ENCODE results near the gene LASP1.
"Not testable (repeated sequence)": the region's sequence is repeated elsewhere in the genome, so short reads cannot be mapped to it uniquely, and the experiment has no call there.

Gene LASP1

DNA sequence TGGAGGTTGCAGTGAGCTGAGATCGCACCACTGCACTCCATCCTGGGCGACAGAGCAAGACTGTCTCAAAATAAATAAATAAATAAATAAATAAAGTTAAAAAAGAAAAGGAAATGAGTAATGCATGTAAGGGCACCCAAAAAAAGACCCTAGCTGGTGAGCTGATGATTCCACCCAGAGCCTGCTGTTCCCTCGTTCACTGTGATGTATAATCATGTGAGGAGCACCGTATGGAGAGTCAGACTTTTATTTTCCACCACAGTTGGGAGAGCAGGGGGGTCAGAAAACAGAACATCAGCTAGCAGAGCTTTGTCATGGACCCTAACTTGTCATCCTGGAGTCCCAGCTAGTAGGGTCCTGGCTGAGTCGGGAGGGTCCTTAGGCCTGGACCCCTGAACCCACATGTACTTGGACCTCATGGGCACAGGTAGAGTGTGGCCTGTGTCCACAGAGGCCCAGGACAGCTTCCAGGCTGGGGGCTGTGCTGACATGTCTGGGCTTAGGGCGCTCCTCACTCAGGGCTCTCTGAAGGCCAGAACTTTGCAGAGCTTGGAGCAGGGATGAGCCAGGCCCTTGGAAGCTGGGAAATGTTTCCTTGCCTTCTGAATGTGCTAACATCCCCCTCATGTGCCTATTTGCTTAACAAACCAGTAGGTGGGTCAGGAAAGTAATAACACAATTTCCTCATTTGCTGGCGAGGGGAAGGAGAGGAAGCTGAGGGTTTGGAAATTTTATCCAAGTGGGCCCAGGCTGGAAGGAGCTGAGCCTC is 36.8 kb downstream of the LASP1 start:
- DNase-seq (ENCODE audit: low read depth in 4 of 4, low spot score in 1 of 4) = no peak

DNA sequence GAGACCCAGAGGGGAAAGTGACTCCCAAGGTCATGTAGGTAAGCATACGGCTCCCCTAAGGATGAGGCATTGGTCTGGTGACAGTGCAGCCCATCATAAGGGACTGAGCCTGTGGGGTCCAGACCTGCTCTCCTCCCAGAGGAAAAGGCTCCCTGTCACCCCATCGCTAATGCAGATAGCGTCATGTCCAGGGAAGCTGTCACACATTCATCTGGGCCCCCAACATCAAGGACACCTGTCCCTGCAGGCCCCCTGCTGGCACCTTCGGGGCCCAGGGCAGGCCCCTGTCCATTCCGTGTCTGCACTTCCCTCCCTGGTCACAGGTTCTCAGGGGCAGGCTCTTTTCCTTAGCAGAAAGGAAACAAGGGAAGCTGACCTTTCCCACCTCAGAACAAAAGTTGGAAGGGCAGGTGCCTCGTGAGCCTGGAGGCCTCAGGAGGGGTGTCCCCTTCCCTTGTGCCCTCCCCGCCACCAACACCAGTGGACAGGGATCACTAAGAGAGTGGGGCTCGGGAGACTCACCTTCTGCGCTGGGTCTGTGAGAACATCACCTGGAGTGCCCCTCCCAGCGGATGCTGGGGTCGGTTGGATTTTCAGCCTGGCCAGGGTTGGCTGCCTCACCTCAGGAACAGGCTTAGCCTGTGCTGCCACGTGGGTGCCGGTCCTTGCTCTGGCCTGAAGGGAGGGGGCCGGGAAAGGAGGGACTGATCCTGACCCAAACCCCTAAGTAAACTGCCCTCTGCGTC is 38.2 kb downstream of the LASP1 start:
- no peak for DNase-seq (ENCODE audit: low read depth in 4 of 4, low spot score in 1 of 4)

DNA sequence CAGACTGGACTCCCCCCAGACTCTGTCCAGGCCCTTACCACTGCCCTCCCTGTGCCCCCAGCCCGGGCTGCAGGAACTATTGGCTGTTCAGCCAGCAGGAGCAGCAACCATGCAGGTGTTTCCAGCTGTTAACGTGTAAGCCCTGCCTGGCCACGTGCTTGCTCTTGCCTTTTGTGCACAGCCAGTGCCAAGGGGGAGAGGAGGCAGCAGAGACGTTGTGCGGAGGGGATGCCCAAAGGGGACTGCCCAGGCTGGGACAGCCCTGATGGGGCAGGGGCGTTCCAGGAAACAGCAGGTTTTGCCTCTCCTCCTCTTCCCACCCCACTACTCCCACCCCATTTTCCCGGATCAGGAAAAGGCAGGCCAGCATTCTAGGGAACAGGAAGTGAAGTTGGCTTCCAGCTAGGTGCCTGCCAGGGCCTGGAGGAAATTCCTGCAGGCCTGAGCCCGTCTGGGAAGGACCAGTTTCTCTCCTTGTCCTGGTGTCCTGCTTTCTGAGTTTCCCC is 38.9 kb downstream of the LASP1 start:
- DNase-seq (ENCODE audit: low read depth in 4 of 4, low spot score in 1 of 4) = no peak

DNA sequence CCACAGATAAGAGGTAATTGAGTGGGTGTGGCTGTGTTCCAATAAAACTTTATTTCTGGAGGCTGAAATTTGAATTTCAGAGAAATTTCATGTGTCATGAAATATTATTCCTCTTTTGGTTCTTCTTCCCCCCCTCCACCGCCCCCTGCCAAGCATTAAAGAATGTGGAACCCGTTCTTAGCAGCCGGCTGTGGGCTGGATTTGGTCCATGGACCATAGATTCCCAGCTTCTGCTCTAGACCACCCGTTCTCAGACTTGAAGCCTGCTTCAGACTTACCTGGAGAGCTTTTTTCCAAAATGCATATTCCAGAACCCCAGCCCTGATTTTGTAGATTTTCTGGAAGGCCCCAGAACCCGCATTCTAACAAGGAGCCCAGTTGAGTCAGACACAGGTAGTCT is 40.5 kb downstream of the LASP1 start:
- DNase-seq (ENCODE audit: low read depth in 4 of 4, low spot score in 1 of 4) = no peak

DNA sequence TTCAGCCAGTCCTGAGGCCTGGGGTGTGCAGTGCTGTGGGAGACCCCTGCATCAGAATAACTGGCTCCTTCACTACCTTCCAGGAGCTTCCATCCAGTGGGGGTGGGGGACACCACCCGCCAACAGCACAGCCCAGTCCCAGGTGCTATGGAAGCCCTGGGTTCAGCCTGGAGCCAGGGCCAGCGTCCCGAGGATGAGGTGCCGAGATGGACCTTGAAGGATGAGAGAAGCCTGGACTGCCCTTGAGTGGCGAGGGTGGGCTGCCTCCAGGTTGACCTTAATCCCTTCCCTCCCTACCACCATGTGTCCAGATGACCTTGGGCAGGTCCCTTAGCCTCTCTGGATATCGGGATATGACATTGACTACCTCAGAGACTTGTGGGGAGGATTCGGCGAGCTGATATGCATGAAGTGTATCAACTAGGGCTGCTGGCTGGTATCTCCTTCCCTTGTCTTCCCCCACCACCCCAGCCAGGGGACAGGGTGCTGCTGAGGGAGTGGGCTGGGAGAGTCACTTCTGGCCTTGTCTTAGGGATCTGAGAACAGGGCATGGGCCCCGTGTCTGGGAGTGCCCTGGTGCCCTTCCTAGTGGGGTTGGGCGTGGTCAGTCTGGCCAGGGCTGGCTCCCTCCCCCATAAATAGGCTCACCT is 41.3 kb downstream of the LASP1 start:
- no peak for DNase-seq (ENCODE audit: low read depth in 4 of 4, low spot score in 1 of 4)

DNA sequence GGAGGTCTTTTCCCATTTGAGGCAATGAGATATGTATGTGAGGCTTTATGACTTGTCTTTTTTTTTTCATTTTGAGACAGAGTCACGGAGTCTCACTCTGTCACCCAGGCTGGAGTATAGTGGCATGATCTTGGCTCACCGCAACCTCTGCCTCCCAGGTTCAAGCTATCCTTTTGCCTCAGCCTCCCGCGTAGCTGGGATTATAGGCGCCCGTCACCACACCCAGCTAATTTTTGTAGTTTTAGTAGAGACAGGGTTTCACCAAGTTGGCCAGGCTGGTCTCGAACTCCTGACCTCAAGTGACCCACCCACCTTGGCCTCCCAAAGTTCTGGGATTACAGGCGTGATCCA is 41.8 kb downstream of the LASP1 start:
- DNase-seq (ENCODE audit: low read depth in 4 of 4, low spot score in 1 of 4) = not testable (repeated sequence)

DNA sequence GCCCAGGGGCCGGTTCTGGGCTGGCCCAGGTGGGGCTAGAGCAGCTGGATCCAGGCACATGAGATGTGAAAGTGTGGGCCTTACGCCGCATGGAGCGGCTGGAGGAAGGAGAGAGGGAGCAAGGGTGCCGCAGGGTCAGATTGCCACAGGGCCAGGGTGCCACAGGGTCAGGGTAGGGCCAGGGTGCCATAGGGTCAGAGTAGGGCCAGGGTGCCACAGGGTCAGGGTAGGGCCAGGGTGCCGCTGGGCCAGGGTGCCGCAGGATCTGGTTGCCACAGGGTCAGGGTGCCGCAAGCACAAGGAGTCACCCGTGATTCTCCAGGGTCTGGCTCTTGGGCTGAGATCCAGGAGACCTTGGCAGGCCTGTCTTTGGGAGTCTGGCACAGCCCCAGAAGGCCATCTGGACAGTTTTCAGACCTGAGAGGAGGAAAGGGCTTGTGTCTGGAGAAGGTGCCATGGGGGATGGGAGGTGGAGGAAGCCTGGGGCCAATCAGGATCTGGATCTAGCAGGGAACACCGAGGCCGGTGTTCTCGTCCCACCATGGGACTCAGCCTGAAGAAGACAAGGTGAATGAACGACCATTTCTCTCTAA is 42.5 kb downstream of the LASP1 start:
- no peak for DNase-seq (ENCODE audit: low read depth in 4 of 4, low spot score in 1 of 4)

DNA sequence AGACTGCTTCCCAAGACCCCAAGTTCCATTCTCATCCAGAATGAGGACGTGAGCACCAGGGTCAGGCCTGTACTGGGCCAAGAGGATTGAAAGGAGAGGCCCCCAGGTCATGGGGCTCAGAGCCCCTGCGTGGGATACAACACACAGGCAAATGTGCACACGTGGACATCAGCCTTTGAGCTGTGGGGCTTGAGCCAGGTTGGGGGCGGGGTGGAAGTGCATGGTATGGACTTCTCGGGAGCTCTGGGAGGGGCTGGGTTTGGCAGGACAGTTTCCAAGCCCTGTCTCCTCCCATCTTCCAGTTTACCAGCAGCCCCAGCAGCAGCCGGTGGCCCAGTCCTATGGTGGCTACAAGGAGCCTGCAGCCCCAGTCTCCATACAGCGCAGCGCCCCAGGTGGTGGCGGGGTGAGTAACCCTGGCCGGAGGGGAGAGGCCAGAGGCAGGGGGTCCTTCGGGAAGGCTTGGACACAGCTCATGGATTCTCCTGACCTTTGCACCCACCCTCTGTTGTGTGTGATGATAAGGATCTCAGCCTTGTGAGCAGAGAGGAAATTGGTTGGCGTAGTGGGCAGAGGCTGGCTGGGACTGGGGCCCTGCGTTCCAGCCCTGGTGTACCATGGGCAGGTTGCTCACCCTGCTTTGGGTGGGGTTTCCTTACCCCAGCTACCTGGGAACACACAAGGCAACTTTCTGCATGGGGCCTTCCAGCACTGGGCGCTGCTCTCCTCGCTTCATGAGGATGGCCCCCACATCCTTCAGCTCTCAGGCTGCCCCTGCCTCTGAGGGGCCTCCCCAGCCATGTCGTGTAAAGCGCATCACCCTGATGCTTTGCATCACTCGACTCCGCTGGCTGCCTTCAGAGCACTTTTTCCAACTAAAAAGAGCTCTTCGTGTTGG is 45.1 kb downstream of the LASP1 start:
- no peak for DNase-seq (ENCODE audit: low read depth in 4 of 4, low spot score in 1 of 4)

DNA sequence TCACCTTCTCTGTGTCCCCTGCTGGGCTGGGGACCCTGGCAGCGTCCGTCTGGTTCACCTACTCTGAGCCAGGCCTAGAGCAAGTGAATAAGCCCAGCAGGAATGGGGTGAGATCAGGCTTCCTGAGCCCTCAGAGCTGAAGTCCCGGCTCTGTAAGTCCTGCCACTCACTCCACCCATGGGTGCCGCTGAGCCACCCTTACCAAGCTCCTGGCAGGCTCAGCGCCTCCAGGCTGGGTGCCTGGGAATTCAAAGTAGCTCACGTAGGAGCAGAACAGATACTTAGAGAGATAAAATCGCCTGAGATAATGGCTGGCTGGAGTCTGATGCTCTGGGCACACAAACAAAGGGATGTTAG is 45.8 kb downstream of the LASP1 start:
- no peak for DNase-seq (ENCODE audit: low read depth in 4 of 4, low spot score in 1 of 4)

DNA sequence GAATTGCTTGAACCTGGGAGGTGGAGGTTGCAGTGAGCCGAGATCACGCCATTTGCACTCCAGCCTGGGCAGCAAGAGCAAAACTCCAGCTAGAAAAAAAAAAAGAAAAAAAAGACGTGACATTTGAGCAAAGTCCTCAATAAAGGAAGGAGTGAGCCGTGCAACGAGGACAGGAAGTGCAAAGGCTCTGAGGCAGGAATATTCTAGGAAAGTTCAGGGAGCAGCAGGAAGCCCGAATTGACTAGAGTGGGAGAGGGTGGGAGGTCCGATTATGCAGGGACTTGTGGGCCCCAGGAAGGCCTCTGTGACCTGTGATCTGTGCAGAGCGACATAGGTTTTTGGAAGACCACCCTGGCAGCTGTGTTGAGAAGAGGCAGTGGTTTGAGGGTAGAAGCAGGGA is 46.9 kb downstream of the LASP1 start:
- no peak for DNase-seq (ENCODE audit: low read depth in 4 of 4, low spot score in 1 of 4)

DNA sequence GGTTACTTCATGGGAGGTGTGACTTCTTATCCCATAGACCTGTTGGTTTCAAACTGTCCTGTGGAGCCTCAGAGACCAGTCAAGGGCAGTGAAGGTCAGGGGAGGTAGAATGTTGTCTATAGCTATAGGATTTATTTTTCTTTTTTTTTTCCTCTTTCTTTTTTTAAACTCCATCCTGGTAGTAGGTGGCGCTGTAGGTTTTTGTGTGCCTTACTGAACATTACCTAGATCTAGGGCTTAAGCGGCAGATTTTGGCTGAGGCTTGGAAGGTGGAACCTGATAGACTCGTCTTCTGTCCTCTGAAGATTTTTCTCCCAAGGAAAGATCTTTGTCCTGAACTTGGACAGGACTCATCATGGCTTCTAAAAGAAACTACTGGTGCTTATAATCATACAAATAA is 47.4 kb downstream of the LASP1 start:
- no peak for DNase-seq (ENCODE audit: low read depth in 4 of 4, low spot score in 1 of 4)

DNA sequence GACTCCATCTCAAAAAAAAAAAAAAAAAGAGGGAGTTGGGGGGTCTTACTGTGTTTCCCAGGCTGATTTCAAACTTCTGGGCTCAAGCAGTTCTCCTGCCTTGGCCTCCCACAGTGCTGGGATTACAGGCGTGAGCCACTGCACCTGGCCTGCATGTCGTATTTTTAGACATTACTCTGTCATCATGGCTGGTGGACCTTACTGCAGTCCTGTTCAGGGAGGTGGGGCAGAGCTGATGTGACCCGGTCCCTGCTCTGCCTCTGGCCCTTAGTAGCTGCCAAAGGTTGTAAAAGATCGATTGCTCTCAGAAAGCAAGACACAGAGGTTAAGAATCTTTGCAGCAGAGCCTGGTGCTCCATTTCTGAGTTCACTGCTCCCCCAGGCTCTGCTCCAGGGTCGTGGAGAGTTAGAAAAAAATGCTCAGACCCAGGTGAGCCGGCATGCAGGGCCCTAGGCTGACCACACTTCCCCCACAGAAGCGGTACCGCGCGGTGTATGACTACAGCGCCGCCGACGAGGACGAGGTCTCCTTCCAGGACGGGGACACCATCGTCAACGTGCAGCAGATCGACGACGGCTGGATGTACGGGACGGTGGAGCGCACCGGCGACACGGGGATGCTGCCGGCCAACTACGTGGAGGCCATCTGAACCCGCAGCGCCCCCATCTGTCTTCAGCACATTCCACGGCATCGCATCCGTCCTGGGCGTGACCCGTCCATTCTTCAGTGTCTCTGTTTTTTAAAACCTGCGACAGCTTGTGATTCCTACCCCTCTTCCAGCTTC is 48.5 kb downstream of the LASP1 start:
- no peak for DNase-seq (ENCODE audit: low read depth in 4 of 4, low spot score in 1 of 4)

DNA sequence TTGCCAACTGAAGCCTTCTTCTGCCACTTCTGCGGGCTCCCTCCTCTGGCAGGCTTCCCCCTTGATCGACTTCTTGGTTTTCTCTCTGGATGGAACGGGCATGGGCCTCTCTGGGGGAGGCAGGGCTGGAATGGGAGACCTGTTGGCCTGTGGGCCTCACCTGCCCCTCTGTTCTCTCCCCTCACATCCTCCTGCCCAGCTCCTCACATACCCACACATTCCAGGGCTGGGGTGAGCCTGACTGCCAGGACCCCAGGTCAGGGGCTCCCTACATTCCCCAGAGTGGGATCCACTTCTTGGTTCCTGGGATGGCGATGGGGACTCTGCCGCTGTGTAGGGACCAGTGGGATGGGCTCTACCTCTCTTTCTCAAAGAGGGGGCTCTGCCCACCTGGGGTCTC is 49.1 kb downstream of the LASP1 start:
- DNase-seq (ENCODE audit: low read depth in 4 of 4, low spot score in 1 of 4) = no peak

DNA sequence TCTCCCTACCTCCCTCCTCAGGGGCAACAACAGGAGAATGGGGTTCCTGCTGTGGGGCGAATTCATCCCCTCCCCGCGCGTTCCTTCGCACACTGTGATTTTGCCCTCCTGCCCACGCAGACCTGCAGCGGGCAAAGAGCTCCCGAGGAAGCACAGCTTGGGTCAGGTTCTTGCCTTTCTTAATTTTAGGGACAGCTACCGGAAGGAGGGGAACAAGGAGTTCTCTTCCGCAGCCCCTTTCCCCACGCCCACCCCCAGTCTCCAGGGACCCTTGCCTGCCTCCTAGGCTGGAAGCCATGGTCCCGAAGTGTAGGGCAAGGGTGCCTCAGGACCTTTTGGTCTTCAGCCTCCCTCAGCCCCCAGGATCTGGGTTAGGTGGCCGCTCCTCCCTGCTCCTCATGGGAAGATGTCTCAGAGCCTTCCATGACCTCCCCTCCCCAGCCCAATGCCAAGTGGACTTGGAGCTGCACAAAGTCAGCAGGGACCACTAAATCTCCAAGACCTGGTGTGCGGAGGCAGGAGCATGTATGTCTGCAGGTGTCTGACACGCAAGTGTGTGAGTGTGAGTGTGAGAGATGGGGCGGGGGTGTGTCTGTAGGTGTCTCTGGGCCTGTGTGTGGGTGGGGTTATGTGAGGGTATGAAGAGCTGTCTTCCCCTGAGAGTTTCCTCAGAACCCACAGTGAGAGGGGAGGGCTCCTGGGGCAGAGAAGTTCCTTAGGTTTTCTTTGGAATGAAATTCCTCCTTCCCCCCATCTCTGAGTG is 49.6 kb downstream of the LASP1 start:
- DNase-seq (ENCODE audit: low read depth in 4 of 4, low spot score in 1 of 4) = no peak

DNA sequence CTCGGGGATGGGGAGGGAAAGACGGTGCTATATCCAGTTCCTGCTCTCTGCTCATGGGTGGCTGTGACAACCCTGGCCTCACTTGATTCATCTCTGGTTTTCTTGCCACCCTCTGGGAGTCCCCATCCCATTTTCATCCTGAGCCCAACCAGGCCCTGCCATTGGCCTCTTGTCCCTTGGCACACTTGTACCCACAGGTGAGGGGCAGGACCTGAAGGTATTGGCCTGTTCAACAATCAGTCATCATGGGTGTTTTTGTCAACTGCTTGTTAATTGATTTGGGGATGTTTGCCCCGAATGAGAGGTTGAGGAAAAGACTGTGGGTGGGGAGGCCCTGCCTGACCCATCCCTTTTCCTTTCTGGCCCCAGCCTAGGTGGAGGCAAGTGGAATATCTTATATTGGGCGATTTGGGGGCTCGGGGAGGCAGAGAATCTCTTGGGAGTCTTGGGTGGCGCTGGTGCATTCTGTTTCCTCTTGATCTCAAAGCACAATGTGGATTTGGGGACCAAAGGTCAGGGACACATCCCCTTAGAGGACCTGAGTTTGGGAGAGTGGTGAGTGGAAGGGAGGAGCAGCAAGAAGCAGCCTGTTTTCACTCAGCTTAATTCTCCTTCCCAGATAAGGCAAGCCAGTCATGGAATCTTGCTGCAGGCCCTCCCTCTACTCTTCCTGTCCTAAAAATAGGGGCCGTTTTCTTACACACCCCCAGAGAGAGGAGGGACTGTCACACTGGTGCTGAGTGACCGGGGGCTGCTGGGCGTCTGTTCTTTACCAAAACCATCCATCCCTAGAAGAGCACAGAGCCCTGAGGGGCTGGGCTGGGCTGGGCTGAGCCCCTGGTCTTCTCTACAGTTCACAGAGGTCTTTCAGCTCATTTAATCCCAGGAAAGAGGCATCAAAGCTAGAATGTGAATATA is 50.8 kb downstream of the LASP1 start:
- no peak for DNase-seq (ENCODE audit: low read depth in 4 of 4, low spot score in 1 of 4)

DNA sequence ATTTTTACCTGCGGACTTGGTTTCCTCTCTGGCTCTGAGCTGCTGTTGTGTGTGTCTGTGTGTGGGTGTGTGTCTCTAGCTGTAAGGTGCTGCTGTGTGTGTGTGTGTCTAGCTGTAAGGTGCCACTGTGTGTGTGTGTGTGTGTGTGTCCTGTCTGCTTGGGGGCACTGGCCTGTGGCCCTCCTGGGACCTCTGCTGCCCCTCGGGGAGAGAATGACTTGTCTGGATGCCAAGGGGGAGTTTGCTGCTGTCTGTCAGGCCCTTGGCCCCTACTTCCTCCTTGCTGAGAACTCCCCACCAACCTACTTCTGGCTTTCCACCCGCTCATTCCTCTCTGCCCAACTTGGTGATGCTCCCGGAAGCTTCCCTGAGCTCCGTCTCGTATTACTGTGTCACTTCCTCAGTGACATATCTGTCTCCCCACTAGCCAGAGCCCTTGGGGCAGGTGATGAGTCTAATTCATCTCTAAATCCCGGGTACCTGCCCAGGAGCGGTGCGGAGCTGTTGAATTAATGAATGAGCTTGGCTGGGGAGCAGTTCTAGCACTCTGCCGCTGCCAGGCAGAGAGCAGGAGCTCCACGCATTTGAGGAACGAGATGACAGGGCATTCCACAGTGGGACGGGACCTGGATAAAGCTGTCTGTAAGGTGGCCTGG is 52.0 kb downstream of the LASP1 start:
- no peak for DNase-seq (ENCODE audit: low read depth in 4 of 4, low spot score in 1 of 4)

DNA sequence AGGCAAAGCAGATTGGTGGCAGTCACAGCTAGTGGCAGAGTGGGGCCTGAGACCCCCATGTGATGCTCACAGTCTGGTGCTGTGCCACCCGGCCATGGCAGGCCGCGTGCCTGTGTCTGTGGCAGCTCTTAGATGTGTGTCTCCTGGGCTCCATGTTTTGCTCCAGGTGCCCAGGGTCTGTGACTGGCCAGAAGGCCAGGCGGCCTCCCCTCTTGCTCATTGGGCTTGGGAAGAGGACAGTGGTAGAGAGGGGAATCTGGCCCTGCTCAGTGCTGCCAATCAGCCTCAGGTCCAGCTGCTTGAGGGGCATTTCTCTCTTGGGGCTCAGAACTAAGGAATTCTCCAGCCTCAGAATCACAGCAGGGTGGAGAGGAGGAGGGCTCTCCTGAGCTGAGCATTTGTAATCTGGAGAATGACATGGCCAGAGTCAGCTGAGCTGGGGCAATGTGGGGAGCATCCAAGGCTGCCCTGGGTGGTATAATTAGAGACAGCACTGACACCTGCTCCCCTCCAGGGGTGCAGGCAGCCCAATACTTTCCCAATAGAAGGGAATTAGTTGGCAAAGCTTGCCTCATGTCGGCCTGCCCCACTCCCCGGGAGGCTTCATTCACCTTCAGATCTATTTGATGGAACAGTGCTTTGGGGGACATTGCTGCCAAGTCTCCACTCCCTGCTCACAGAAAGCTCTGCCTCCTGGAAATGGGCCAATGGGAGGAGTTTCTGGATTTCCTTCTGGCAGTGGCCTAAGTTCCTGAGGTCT is 52.9 kb downstream of the LASP1 start:
- no peak for DNase-seq (ENCODE audit: low read depth in 4 of 4, low spot score in 1 of 4)
